Mucosa of gallbladder (tissue), 1 donor: Measurements from ENCODE around the gene ZEB1. TPM values are rescaled to one million over a fixed set of nuclear protein-coding genes. Genes with fewer than 3 reads are reported as not detected.
"Not testable (repeated sequence)": the region's sequence is repeated elsewhere in the genome, so short reads cannot be mapped to it uniquely, and the experiment has no call there.

Experiments used
- DNase-seq: peaks from one replicate; pipeline ENCODE4 v3.0.0-alpha.2; 2020; ENCODE audit warnings: low spot score
- total RNA-seq: library from RNA; stranded (reverse); gene quantifications from one replicate; pipeline ENCODE4 v1.2.1, GENCODE V29; 2021
- donor health status: DM: no; HTN: no; CAD: no.

Gene ZEB1
- total RNA-seq, 1 donor from 2014 or later = 52.5 TPM

- DNase-seq = no peak
Observed at GRCh38 chr10:31422634-31423033, 103.6 kb downstream of the ZEB1 start.

- DNase-seq = no peak
Observed at GRCh38 chr10:31424473-31424872, 105.5 kb downstream of the ZEB1 start.

DNA sequence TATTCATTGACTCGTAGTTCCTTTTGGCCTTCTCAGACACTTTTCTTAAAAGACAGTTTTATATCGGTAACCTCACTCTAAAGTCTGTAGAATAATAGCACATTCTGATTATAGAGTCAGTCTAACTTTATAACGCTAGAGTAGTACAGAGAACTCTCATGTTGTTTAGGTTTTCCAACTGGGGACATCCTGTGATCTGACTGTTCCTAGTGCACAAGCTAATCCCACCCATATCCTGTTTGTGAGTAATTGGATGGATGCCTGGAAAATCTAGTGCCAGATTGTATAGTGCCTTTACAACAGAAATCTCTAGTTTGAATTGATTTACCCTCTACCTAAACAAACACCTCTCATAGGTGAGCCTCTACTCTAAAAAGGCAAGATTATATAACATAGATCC lies 107.4 kb downstream of the ZEB1 start:
- DNase-seq = no peak

- not testable (repeated sequence) for DNase-seq
Observed at GRCh38 chr10:31427334-31427733, 108.3 kb downstream of the ZEB1 start.

DNA sequence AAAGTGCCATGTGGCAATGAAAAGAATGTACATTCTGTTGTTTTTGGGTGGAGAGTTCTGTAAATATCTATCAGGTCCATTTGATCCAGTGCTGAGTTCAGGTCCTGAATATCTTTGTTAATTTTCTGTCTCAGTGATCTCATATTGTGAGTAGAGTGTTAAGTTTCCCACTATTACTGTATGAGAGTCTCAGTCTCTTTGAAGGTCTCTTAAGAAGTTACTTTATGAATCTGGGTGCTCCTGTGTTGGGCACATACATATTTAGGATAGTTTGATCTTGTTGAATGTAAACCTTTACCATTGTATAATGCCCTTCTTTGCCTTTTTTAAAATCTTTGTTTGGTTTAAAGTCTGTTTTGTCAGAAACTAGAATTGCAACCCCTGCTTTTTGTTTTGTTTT lies 109.5 kb downstream of the ZEB1 start:
- DNase-seq = not testable (repeated sequence)

GRCh38 chr10:31431021-31431420 lies 112.0 kb downstream of the ZEB1 start:
- DNase-seq = no peak

- DNase-seq = no peak
Observed at GRCh38 chr10:31437959-31438358, 118.9 kb downstream of the ZEB1 start.

GRCh38 chr10:31451766-31452165 lies 132.8 kb downstream of the ZEB1 start:
- DNase-seq = no peak

DNA sequence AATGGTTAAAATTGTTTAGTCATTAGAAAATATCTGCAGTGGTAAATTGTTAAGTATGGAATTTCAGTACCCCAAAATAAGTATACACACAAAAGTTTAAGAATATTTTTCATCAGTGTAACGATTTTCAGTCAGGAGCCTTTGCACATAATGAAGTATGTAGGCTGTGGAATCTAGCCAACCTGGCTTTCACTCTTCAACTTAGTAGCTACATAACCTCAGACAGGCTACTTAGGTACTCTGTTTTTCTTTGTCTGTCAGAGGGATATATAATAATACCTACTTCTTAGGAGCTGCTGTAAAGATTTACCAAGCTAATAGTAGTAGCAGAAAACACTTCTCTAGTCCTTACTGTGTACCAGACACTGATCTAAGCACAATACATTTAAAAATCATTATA lies 137.5 kb downstream of the ZEB1 start:
- no peak for DNase-seq

DNA sequence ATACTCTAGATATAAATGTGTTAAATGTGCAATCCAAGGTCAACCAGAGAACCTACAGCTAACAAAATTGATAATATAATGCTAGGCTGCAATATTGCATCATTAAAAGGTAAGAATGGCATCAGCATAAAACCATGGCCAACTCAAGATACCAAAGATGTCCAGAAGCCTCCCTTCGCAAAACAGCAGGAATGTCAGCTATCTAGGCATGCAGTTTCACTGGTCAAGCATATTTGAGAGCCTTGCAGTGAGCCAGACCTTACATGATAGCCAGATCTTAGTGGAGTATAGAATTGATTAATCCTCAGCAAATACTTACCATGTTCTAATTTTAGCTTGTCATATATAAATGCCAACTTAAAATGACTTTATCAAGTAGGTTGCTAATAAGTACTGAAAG lies 138.8 kb downstream of the ZEB1 start:
- DNase-seq = no peak

GRCh38 chr10:31458974-31459373 lies 140.0 kb downstream of the ZEB1 start:
- DNase-seq = no peak

DNA sequence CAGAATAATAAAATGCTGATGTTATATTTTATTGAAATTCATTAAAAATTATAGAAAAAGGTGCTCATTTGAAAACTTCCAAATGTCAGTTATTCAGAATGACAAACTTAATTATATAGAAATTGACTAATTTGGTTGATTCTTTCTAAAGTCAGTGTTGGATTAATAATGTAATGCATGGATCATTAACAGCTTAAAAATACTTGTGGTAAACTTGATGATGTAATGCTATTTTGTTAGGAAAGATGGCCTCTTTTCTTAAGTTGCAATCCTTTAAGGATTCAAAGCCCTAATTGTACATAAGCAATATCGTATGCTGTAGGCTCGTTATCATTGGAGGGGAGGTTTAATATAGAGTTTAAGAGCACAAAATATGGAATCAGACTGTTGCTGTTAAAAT lies 141.2 kb downstream of the ZEB1 start:
- DNase-seq = no peak

DNA sequence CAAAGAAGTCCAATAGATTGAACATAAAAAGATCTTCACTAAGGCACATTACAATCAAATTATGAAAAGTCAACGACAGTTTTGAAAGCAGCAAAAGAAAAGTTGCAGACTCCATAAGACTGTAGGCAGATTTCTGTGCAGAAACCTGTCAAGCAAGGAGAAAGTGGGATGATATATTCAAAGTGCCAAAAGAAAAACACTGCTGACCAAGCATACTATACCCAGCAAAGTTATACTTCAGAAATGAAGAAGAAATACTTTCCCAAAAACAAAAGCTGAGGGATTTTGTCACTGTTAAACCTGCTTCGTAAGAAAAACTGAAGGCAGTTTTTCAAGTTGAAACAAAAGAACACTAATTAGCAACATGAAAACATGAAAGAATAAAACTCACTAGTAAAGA lies 145.5 kb downstream of the ZEB1 start:
- no peak for DNase-seq

- no peak for DNase-seq
Observed at GRCh38 chr10:31466313-31466712, 147.3 kb downstream of the ZEB1 start.

DNA sequence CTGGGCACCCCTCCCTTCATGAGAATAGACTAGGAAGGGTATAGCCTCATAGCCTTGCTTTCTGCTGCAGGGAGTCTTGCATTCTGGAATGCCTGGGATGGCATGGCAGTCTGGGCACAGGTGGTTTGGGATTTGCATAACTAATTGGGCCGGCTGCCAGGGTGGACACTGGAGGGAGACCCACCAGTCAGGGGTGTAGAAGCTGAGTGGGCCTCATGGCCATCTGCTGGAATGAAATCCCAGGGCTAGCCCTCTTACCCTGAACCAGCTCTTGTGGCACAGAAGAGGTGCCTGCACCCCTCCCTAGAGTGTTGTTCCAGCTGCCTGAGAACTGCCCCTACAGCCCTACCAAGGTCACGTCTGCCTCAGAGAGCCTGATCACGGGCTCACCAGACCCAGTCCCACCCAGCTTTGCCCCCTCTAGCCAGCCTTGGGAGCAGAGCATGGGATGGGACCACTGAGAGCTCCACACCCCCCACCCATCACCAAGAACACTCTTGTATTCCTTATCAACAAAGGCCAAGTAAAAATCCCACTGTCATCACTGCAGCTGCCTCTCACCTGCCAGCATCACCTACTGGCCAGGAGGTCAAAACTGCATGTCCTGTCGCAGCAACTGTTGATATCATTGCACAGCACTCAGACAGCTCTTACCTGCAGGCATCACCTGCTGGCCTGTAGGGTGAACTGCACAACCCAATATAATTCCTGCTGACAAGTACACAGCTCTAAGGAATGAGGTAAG lies 148.9 kb downstream of the ZEB1 start:
- peak; percentile 28 for DNase-seq

GRCh38 chr10:31468536-31468859 lies 149.5 kb downstream of the ZEB1 start:
- DNase-seq = no peak

DNA sequence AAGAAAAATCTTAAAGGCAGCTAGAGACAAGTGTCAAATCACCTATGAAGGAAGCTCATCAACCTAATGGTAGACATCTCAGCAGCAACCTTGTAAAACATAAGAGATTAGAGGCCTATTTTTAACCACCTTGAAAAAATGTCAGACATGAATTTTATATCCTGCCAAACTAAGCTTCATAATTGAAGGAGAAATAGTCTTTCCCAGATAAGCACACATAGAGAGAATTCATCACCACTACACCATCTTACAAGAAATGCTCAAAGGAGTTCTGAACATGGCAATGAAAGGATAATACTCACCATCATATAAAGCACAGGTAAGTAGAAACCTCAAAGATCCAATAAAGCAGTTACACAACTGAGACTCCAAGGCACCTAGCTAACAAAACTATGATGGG lies 156.5 kb downstream of the ZEB1 start:
- no peak for DNase-seq

GRCh38 chr10:31476088-31476487 lies 157.1 kb downstream of the ZEB1 start:
- DNase-seq = no peak

DNA sequence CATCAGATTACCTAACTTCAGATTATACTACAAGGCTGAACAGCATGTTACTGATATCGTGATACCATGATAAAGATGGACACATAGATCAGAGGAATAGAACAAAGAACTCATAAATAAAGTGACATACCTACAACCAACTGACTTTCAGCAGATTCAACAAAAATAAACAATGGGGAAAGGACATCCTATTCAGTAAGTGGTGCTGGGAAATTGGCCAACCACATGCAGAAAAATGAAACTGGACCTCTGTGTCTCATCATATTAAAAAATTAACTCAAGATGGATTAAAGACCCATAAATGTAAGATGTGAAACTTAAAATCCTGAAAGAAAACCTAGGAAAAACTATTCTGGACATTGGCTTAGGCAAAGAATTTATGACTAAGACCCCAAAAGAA lies 158.6 kb downstream of the ZEB1 start:
- no peak for DNase-seq

DNA sequence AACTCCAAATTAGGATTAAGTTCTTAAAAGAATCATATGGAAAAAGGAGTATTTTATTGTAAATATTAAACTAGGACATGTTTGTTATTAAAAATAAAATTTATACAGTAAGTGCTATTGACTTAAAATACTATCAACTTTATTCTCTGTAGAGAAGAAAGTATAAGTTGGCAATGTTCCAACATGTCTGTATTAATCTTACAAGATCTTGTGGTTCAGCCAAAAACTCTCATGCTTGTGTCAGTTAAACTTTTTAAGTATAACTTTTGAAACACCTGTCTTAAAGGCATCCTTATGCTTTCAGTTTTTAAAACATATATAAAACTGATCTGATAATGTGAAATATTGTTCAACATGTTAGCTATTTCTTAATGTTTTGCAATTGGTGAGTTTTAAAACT lies 160.7 kb downstream of the ZEB1 start:
- no peak for DNase-seq

DNA sequence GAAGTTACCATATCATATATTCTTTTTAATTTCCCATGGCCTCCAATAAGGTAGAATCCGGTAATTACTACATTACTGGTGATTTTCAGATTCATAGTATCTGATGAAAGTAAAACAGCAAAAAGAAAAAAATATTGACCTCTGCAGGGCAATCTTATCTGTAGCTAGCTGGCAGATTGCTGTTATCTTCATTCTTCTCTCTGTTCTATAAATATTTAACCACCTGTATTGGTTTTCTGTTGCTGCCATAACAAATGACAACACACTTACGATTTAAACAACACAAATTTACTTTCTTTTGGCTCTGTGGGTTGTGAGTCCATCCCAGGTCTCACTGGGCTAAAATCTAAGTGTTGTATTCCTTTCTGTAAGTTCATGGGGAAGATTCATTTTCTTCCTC lies 164.5 kb downstream of the ZEB1 start:
- DNase-seq = no peak

- no peak for DNase-seq
Observed at GRCh38 chr10:31484431-31485135, 165.6 kb downstream of the ZEB1 start.

DNA sequence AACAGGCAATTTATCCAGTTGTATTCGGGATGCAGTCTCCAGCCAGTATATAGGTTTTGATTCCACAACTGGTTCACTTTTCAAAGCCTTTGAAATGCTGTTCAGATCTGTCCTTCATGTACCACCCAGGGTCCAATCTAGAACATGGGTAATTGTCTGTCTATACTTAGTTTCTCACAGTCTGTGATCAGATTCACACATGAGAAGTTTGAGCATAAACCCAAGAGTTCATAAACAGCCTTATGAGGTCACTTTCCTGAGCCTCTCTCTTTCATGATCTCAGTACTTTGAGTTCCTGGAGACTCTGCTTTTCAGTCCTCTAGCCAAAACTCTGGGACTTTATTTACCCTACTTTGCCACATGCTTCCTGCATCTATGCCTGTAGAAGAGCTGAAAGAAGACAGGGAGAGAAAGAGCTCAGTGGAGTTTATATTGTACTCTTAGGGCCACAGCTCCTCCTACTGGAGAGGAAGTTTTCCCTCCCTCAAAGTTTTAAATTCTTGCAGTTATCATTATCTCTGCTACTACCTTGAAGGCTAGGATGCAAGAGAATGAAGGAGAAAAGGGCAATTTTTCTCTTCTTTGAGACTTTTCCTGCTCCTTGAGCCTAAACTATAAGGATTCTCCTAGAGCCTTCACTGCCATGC lies 172.0 kb downstream of the ZEB1 start:
- no peak for DNase-seq
